Mesendoderm (in vitro differentiated cells): ENCODE results near the gene MLLT6.

ENCODE experiments used
- DNase-seq: peaks from one replicate; pipeline ENCODE4 v3.0.0; 2013
- H2AK5ac ChIP-seq: 2 replicates; pipeline ENCODE4 v1.6.1; 2013; ENCODE audit warnings: low read length, inconsistent platforms
- H2BK120ac ChIP-seq: 2 replicates; pipeline ENCODE4 v1.6.1; 2013; ENCODE audit warnings: low read depth, mild to moderate bottlenecking, low read length, moderate library complexity, mixed read lengths
- H2BK15ac ChIP-seq: replicated peaks from 2 replicates; pipeline ENCODE4 v1.6.1; 2013; ENCODE audit warnings: low read depth, mild to moderate bottlenecking, moderate library complexity
- H2BK5ac ChIP-seq: 2 replicates; pipeline ENCODE4 v1.6.1; 2013; ENCODE audit warnings: low read length, inconsistent platforms
- H3K18ac ChIP-seq: 2 replicates; pipeline ENCODE4 v1.6.1; 2013; ENCODE audit warnings: mild to moderate bottlenecking, low read length, mixed read lengths
- H3K23ac ChIP-seq: one replicate; pipeline ENCODE4 v1.6.1; 2013; ENCODE audit warnings: low read length
- H3K27ac ChIP-seq: 2 replicates; pipeline ENCODE4 v1.5.1; 2013; ENCODE audit warnings: low read depth, mild to moderate bottlenecking, inconsistent platforms, low read length, moderate library complexity
- H3K27me3 ChIP-seq: 2 replicates; pipeline ENCODE4 v1.6.1; 2013; ENCODE audit warnings: low read length, control low read depth, mild to moderate bottlenecking, inconsistent platforms; ENCODE audit not compliant: insufficient read depth, poor library complexity
- H3K36me3 ChIP-seq: 2 replicates; pipeline ENCODE4 v1.6.1; 2013; ENCODE audit warnings: low read length, inconsistent platforms; ENCODE audit not compliant: control insufficient read depth, insufficient read depth
- H3K4ac ChIP-seq: one replicate; pipeline ENCODE4 v1.6.1; 2013; ENCODE audit warnings: low read depth, mild to moderate bottlenecking, low read length, moderate library complexity
- H3K4me1 ChIP-seq: 2 replicates; pipeline ENCODE4 v1.6.1; 2013; ENCODE audit warnings: low read depth, low read length, inconsistent platforms; ENCODE audit not compliant: control insufficient read depth
- H3K4me2 ChIP-seq: 2 replicates; pipeline ENCODE4 v1.6.1; 2013; ENCODE audit warnings: low read length
- H3K4me3 ChIP-seq: 2 replicates; pipeline ENCODE4 v1.5.1; 2013; ENCODE audit warnings: mild to moderate bottlenecking, low read length
- H3K56ac ChIP-seq: one replicate; pipeline ENCODE4 v1.6.1; 2013; ENCODE audit warnings: low read length
- H3K79me1 ChIP-seq: 2 replicates; pipeline ENCODE4 v1.6.1; 2013; ENCODE audit warnings: low read length, inconsistent platforms
- H3K79me2 ChIP-seq: 2 replicates; pipeline ENCODE4 v1.6.1; 2013; ENCODE audit warnings: mild to moderate bottlenecking, low read length; ENCODE audit not compliant: control insufficient read depth, insufficient read depth
- H3K9ac ChIP-seq: 2 replicates; pipeline ENCODE4 v1.6.1; 2013; ENCODE audit warnings: low read length, inconsistent platforms
- H4K5ac ChIP-seq: one replicate; pipeline ENCODE4 v1.6.1; 2013; ENCODE audit warnings: low read length
- H4K8ac ChIP-seq: one replicate; pipeline ENCODE4 v1.6.1; 2013; ENCODE audit warnings: low read depth, mild to moderate bottlenecking, control low read depth, low read length, moderate library complexity
- WGBS: extraction: QIAGEN DNeasy Blood & Tissue Kit; methylation state at CpG from one replicate; pipeline ENCODE4 v1.1.7; 2013; ENCODE audit warnings: low lambda C conversion rate, missing lambda C conversion rate; ENCODE audit not compliant: insufficient coverage; ENCODE audit errors: extremely low coverage; 5-methylcytosine and 5-hydroxymethylcytosine counted together

The MLLT6 gene

DNA sequence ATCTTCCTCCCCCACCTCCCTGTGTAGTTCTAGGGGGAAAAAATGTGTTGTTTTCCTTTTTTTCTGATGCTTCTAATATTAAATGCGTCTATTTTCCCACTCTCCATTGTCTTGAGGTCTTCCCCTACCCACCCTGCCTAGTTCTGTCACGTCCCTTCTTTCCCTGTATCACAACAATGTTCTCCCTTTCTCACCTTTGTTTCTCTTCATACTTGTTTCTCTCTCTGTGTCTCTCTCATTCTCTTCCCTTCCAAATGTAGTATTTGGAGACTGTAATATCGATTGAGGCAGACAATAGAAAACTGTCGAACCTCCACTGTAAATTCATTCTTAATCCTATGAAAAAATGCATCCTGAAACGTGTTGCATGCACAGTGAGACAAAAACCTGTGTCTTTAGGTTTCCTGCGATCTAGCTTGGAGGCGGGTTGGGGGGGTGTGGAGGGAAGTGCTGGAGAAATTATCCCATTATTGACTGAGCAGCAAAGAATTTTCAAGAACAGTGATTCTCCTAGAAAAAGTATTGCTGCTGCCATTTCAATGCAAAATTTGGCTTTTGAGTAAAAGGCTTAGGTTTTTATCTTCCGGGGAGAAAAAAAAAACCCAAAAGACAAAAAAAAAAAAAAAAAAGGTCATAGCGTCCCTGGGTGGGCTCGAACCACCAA, 46.2 kb downstream of the MLLT6 start:
- H3K9ac ChIP-seq, result peak overlapping the region; percentile 85
- no peak overlapping the region for H2BK5ac ChIP-seq
- no peak overlapping the region for H2BK15ac ChIP-seq
- H3K79me2 ChIP-seq, result peaks cover 30% of the 10 kb centered on the region
- WGBS, result no CpG with 5 or more reads among the region's 10 CpGs
- DNase-seq, result peak; percentile 43
- H3K18ac ChIP-seq, result no peak overlapping the region
- H3K27ac ChIP-seq, result no peak overlapping the region
- H2AK5ac ChIP-seq, result no peak overlapping the region
- no peaks in the 10 kb centered on the region for H3K27me3 ChIP-seq
- peak overlapping the region; percentile 93 for H3K56ac ChIP-seq
- no peak overlapping the region for H4K5ac ChIP-seq
- H3K23ac ChIP-seq, result no peak overlapping the region
- H3K4me2 ChIP-seq, result peak overlapping the region; percentile 95
- no peak overlapping the region for H3K4ac ChIP-seq
- no peak overlapping the region for H4K8ac ChIP-seq
- H2BK120ac ChIP-seq, result no peak overlapping the region
- peaks cover 2% of the 10 kb centered on the region for H3K36me3 ChIP-seq
- H3K4me3 ChIP-seq, result peak overlapping the region; percentile 3
- H3K79me1 ChIP-seq, result peaks cover 12% of the 10 kb centered on the region
- peaks cover 11% of the 10 kb centered on the region for H3K4me1 ChIP-seq

DNA sequence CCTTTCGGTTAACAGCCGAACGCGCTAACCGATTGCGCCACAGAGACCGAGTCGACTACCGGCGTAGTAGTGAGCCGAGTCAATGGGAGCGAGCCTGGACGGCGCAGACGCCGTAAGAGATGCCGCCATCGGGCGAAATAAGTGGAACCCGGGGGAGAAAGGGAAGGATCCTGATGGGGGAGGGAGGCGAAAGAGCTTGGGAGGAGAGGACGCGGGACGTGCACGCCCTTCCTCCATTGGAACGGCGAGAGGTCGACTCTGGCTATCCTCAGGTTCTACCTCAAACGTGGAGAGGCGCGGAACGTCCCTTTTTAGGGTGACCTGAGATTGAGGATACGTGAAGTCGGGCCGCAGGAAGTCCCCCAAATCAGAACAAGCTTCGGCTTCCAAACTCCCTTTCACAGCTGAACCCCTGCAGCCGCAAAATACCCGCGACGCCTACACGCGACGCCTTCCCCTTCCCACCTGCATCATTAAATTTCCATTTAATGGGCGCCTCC, 46.8 kb downstream of the MLLT6 start:
- peak overlapping the region; percentile 89 for H3K4ac ChIP-seq
- no peak overlapping the region for H3K23ac ChIP-seq
- H3K79me2 ChIP-seq, result peaks cover 24% of the 10 kb centered on the region
- peak overlapping the region; percentile 34 for H3K18ac ChIP-seq
- no peak overlapping the region for H2BK120ac ChIP-seq
- H3K27ac ChIP-seq, result no peak overlapping the region
- no peaks in the 10 kb centered on the region for H3K27me3 ChIP-seq
- H3K79me1 ChIP-seq, result peaks cover 11% of the 10 kb centered on the region
- peak overlapping the region; percentile 92 for H3K56ac ChIP-seq
- H3K4me3 ChIP-seq, result peak overlapping the region; percentile 70
- no CpG with 5 or more reads among the region's 44 CpGs for WGBS
- no peak overlapping the region for H2AK5ac ChIP-seq
- peak overlapping the region; percentile 76 for H3K4me2 ChIP-seq
- H4K8ac ChIP-seq, result no peak overlapping the region
- peak overlapping the region; percentile 75 for H3K9ac ChIP-seq
- peak overlapping the region; percentile 5 for H2BK5ac ChIP-seq
- H2BK15ac ChIP-seq, result no peak overlapping the region
- H4K5ac ChIP-seq, result no peak overlapping the region
- peaks cover 10% of the 10 kb centered on the region for H3K4me1 ChIP-seq
- DNase-seq, result peak; percentile 93
- peaks cover 2% of the 10 kb centered on the region for H3K36me3 ChIP-seq

DNA sequence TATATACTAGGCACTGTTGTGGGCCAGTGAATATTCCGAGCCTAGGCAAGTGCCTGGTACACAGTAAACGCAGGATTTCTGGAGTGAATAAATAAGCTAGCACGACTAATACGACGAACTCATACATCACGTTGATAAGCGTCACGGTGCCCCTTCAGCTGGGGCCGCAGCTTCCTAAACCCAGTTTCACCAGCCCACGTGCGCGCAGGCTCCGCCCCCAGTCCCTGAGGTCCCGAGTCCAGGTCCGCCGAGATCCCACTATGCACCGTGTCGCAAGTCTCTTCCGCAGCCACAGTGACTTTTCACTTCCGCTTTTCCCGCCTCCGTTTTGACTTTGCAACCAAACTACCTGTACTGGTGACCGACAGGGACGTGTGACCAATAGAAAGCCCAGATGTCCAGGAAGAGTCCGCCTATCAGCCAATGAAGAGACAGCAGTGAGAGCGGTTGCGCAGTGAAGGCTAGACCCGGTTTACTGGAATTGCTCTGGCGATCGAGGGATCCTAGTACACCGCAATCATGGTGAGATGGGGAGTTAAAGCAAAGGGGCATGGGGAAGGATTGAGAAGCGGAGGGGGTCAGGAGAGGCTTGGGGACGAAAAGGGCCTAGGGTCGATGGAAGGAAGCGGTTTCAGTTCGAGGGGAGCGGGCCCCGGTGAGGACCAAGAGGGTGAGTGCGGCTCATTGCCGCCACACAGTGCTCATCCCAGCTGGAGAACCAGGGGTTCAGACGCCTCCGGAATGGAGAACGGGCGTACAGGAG, 47.4 kb downstream of the MLLT6 start, which contains the start of gene PSMB3:
TSS of gene PSMB3 (plus strand) at position 434 of the 763 bp plus-strand sequence. CDS start at position 520, 86 bp downstream.
- Histone ChIP-seq H3K56ac (peak within 1 kb of the TSS; percentile 100), H3K4me2 (peak within 1 kb of the TSS; percentile 76), H3K23ac (no peak within 1 kb of the TSS), H3K36me3 (peaks cover 2% of the 10 kb centered on the region), H3K9ac (peak within 1 kb of the TSS; percentile 98), H3K4me1 (peaks cover 10% of the 10 kb centered on the region), H3K27ac (peak within 1 kb of the TSS; percentile 28), H4K5ac (no peak within 1 kb of the TSS), H2BK5ac (peak within 1 kb of the TSS; percentile 62), H3K18ac (peak within 1 kb of the TSS; percentile 34), H3K4ac (peak within 1 kb of the TSS; percentile 89), H2BK15ac (no peak within 1 kb of the TSS), H2AK5ac (no peak within 1 kb of the TSS), H3K79me1 (peaks cover 11% of the 10 kb centered on the region), H3K4me3 (peak within 1 kb of the TSS; percentile 98), H3K27me3 (no peaks in the 10 kb centered on the region), H2BK120ac (no peak within 1 kb of the TSS), H3K79me2 (peaks cover 19% of the 10 kb centered on the region), H4K8ac (no peak within 1 kb of the TSS)
- WGBS, result no CpG with 5 or more reads among the region's 44 CpGs
- peak; percentile 100 for DNase-seq

DNA sequence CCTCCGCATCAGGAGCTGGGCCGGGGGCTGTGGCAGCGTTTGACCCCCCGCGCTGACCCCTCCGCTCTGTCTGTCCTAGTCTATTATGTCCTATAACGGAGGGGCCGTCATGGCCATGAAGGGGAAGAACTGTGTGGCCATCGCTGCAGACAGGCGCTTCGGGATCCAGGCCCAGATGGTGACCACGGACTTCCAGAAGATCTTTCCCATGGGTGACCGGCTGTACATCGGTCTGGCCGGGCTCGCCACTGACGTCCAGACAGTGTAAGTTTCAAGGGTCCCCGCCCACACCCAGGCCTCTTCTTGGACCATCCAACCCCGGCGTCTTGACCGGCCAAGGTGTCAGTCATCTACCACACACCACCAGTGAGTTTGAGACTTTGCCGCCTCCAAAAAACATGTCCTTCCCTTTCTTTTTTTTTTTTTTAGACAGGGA, 48.0 kb downstream of the MLLT6 start:
- H3K4me2 ChIP-seq, result peak overlapping the region; percentile 52
- peaks cover 11% of the 10 kb centered on the region for H3K79me1 ChIP-seq
- H3K23ac ChIP-seq, result no peak overlapping the region
- no peak overlapping the region for H3K18ac ChIP-seq
- H4K5ac ChIP-seq, result no peak overlapping the region
- no peak overlapping the region for H3K4ac ChIP-seq
- H2AK5ac ChIP-seq, result no peak overlapping the region
- H3K56ac ChIP-seq, result peak overlapping the region; percentile 100
- no peak overlapping the region for H3K27ac ChIP-seq
- peak overlapping the region; percentile 98 for H3K9ac ChIP-seq
- no peak overlapping the region for H2BK5ac ChIP-seq
- no CpG with 5 or more reads among the region's 22 CpGs for WGBS
- peaks cover 10% of the 10 kb centered on the region for H3K4me1 ChIP-seq
- H3K4me3 ChIP-seq, result peak overlapping the region; percentile 98
- DNase-seq, result no peak
- no peak overlapping the region for H2BK15ac ChIP-seq
- no peak overlapping the region for H2BK120ac ChIP-seq
- no peaks in the 10 kb centered on the region for H3K27me3 ChIP-seq
- peaks cover 16% of the 10 kb centered on the region for H3K79me2 ChIP-seq
- peaks cover 3% of the 10 kb centered on the region for H3K36me3 ChIP-seq
- H4K8ac ChIP-seq, result no peak overlapping the region

DNA sequence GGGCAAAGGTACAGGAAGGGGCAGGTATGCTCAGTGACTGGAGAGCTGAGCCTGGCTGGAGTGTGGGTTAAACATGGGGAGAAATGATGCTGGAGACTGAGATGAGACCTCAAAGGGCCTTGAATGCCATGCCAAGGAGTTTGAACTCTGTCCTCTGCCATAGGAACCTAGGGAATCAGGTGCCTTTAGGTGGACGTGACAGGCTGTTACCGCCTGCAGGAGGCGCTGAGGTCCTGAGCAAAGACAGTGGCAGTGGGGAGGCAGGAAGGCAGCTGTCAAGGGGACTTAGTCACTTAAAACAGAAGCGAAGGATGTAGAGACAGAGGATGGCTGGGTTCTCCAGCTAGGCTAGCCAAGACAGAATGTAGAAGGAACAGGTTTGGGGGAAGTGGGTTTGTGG, 56.5 kb downstream of the MLLT6 start:
- Histone ChIP-seq H3K4me2 (no peak overlapping the region), H4K8ac (no peak overlapping the region), H3K4ac (no peak overlapping the region), H3K4me3 (no peak overlapping the region), H3K4me1 (no peaks in the 10 kb centered on the region), H3K27me3 (no peaks in the 10 kb centered on the region), H3K79me1 (no peaks in the 10 kb centered on the region), H4K5ac (no peak overlapping the region), H3K23ac (no peak overlapping the region), H2BK120ac (no peak overlapping the region), H3K9ac (no peak overlapping the region), H3K79me2 (no peaks in the 10 kb centered on the region), H3K36me3 (peaks cover 13% of the 10 kb centered on the region), H2AK5ac (no peak overlapping the region), H3K27ac (no peak overlapping the region), H2BK15ac (no peak overlapping the region), H2BK5ac (no peak overlapping the region), H3K56ac (no peak overlapping the region), H3K18ac (no peak overlapping the region)
- no CpG with 5 or more reads among the region's 4 CpGs for WGBS
- DNase-seq, result peak; percentile 79
